ENCODE measurements around the gene DLST.

The DLST gene

DNA sequence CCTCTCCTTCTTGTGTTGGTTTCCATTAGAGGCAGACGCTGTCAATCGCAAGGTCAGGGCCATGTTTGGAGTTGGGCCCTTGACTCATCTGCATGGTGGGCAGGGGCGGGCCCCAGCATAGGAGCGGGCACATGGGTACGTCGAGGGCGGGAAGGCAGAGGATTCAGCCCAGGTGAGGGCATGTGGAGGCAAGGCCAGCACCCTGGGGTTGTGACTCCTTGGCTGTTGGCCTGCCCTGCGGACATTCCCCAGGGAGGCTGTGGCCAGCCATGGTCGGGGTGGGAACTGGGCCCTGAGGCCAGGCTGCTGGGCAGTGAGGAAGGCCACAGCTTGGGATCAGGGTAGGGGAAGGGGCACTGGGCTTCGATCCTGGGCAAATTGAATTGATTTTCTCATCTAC lies 31.1 kb downstream of the DLST start:
- TF ChIP-seq MYC (IDR thresholded peaks at IDR 0.05; ENCODE audit: low read depth, low read length) (no peak), POLR2A (IDR thresholded peaks at IDR 0.05; ENCODE audit: extremely low read depth, insufficient read length) (no peak)
- TF ChIP-seq, protein P1, sequence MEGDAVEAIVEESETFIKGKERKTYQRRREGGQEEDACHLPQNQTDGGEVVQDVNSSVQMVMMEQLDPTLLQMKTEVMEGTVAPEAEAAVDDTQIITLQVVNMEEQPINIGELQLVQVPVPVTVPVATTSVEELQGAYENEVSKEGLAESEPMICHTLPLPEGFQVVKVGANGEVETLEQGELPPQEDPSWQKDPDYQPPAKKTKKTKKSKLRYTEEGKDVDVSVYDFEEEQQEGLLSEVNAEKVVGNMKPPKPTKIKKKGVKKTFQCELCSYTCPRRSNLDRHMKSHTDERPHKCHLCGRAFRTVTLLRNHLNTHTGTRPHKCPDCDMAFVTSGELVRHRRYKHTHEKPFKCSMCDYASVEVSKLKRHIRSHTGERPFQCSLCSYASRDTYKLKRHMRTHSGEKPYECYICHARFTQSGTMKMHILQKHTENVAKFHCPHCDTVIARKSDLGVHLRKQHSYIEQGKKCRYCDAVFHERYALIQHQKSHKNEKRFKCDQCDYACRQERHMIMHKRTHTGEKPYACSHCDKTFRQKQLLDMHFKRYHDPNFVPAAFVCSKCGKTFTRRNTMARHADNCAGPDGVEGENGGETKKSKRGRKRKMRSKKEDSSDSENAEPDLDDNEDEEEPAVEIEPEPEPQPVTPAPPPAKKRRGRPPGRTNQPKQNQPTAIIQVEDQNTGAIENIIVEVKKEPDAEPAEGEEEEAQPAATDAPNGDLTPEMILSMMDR (IDR thresholded peaks at IDR 0.05; ENCODE audit: low read depth, low read length) = no peak
- TF ChIP-seq, protein P2, sequence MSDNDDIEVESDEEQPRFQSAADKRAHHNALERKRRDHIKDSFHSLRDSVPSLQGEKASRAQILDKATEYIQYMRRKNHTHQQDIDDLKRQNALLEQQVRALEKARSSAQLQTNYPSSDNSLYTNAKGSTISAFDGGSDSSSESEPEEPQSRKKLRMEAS (IDR thresholded peaks at IDR 0.05; ENCODE audit: low read depth, low read length) = no peak
- H3K4me3 ChIP-seq (ENCODE audit: low read depth, low read length) = no peak overlapping the region
- no peak for DNase-seq (ENCODE audit: low read depth)

DNA sequence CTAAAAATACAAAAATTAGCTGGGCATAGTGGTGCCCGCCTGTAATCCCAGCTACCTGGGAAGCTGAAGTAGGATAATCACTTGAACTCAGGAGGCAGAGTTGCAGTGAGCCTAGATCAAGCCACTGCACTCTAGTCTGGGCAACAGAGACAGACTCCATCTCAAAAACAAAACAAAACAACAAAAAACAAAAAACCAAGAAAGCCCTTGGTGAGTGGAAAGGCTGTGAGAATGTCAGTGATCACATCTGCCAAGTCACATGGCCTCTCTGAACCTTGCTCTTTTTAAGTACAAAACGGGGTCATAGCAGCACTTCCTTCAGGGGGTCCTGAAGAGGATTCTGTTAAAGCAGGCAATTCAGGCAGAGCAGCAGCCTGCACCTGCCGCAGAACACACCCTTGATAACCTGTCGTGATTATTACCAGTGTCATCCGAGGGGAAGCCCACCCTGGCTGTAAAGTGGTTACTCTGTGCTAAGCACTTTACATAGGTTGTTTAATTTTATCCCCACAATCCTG lies 31.7 kb downstream of the DLST start:
- no peak overlapping the region for H3K4me3 ChIP-seq (ENCODE audit: low read depth, low read length)
- DNase-seq (ENCODE audit: low read depth) = no peak
- TF ChIP-seq, protein P2 (IDR thresholded peaks at IDR 0.05; ENCODE audit: low read depth, low read length) = no peak
- no peak for TF ChIP-seq POLR2A (IDR thresholded peaks at IDR 0.05; ENCODE audit: extremely low read depth, insufficient read length)
- no peak for TF ChIP-seq MYC (IDR thresholded peaks at IDR 0.05; ENCODE audit: low read depth, low read length)
- TF ChIP-seq, protein P1 (IDR thresholded peaks at IDR 0.05; ENCODE audit: low read depth, low read length) = no peak

DNA sequence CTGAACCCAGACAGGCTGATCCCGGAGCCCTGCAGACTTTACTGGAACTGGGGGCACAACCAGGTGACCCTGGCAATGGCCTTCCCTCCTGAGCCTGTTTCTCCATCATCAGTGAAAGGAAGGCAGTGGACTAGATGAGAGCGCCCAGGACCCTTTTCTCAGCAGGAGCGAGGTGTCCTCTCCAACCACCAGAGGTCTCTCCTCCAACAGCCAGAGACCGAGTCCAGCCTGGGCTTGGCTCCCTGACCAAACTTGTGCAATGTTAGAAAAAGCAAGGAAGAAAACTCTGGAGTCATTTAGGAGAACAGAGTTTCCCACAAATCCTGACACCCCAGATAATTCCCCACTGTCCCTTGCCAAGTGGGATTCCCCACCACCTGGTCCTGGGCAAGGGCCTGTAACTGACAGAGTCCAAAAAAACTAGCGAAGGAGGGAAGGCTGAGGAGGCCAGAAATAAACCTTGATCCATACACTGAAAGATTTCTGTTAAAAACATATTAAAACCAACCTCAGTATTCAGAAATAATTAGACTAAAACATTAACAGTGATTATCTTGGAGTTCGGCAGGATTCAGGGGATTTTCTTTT lies 32.4 kb downstream of the DLST start:
- TF ChIP-seq, protein P1 (IDR thresholded peaks at IDR 0.05; ENCODE audit: low read depth, low read length) = peak; percentile 83
- no peak for TF ChIP-seq MYC (IDR thresholded peaks at IDR 0.05; ENCODE audit: low read depth, low read length)
- DNase-seq (ENCODE audit: low read depth) = peak; percentile 61
- H3K4me3 ChIP-seq (ENCODE audit: low read depth, low read length) = no peak overlapping the region

DNA sequence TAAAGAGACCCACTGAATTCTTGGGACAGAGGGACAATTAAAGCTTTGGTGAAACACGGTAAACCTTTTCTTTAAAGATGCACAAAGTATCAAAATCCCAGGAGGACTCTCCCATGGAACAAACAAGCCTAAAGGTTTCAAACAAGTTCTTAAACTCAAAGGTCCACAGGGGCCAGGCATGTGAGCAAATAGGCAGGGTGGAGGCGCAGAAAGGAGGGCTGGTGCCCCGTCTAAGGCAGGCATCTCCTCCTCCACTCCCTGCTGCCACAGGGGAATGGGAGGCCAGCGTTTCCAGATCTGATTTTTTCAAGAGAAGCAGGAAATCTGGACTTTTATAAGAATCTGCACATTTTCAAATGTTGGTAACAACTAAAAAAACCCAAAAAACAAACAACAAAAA lies 33.7 kb downstream of the DLST start:
- H3K4me3 ChIP-seq (ENCODE audit: low read depth, low read length) = no peak overlapping the region
- no peak for DNase-seq (ENCODE audit: low read depth)
- TF ChIP-seq, protein P2 (IDR thresholded peaks at IDR 0.05; ENCODE audit: low read depth, low read length) = no peak
- TF ChIP-seq, protein P1 (IDR thresholded peaks at IDR 0.05; ENCODE audit: low read depth, low read length) = no peak
- TF ChIP-seq MYC (IDR thresholded peaks at IDR 0.05; ENCODE audit: low read depth, low read length) (no peak), POLR2A (IDR thresholded peaks at IDR 0.05; ENCODE audit: extremely low read depth, insufficient read length) (no peak)

DNA sequence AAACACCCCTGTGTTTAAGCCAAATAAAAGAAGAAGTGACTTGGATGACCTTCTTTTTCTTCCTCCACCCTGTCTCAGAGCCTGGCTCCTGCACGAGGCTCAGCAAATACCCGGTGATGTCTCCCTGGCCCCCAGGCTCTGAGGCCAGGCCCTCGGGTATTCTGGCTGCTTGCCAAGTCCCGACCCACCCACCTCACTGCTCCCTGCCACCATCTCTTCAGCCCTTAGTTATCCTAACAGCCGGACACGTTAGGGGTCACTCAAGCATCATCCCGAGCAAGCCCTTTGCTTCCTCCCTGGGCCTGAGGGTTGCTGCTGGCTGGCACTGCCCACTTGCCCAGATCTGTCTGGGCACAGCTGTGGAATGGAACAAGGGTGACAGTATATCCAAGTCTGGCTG lies 34.1 kb downstream of the DLST start:
- H3K4me3 ChIP-seq (ENCODE audit: low read depth, low read length) = no peak overlapping the region
- TF ChIP-seq, protein P1 (IDR thresholded peaks at IDR 0.05; ENCODE audit: low read depth, low read length) = no peak
- TF ChIP-seq MYC (IDR thresholded peaks at IDR 0.05; ENCODE audit: low read depth, low read length) (no peak), POLR2A (IDR thresholded peaks at IDR 0.05; ENCODE audit: extremely low read depth, insufficient read length) (no peak)
- TF ChIP-seq, protein P2 (IDR thresholded peaks at IDR 0.05; ENCODE audit: low read depth, low read length) = no peak
- DNase-seq (ENCODE audit: low read depth) = no peak

DNA sequence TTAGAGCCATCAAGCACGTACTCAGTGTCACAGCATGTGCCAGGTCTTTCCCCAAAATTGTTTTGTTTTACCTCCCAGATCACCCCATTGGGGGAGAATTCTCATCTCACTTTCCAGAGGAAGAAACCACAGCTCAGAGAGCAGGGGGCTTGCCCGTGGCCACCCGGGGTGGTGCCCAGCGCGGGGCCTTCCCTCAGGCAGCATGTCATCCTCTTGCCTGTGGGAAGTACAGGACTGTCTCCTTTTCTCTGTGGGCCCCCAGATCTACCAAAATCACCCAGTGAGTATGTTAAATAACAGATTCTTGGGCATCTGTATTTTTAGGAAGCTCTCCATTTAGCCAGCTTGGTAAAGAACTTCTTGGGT lies 35.4 kb downstream of the DLST start:
- H3K4me3 ChIP-seq (ENCODE audit: low read depth, low read length) = no peak overlapping the region
- no peak for DNase-seq (ENCODE audit: low read depth)
- TF ChIP-seq, protein P2 (IDR thresholded peaks at IDR 0.05; ENCODE audit: low read depth, low read length) = no peak
- no peak for TF ChIP-seq MYC (IDR thresholded peaks at IDR 0.05; ENCODE audit: low read depth, low read length)
- TF ChIP-seq POLR2A (IDR thresholded peaks at IDR 0.05; ENCODE audit: extremely low read depth, insufficient read length) = no peak
- TF ChIP-seq, protein P1 (IDR thresholded peaks at IDR 0.05; ENCODE audit: low read depth, low read length) = no peak

Measured in NB4 (cell line).